Ascending aorta (tissue), 2 donors: Measurements from ENCODE around the gene TNIP2. TPM values are rescaled to one million over a fixed set of nuclear protein-coding genes. Genes with fewer than 3 reads are reported as not detected.
A peak's percentile ranks its signal among the peaks of the same experiment; 100 is the strongest.

Source experiments
- DNase-seq, 2 donors: peaks; one replicate each; pipeline ENCODE4 v3.0.0-alpha.2; 2019; ENCODE audit warnings: low spot score in 2 of 2
- H3K27ac ChIP-seq, 2 donors: fragments of 200-600 bp; sonication (generic); one replicate each; pipeline ENCODE4 v1.5.1; 2016 to 2017; ENCODE audit warnings: mild to moderate bottlenecking in 1 of 2
- H3K27me3 ChIP-seq: fragments of 200-600 bp; sonication (generic); one replicate; pipeline ENCODE4 v1.5.1; 2017
- H3K36me3 ChIP-seq, 2 donors: fragments of 200-600 bp; sonication (generic); one replicate each; pipeline ENCODE4 v1.5.1; 2016
- H3K4me1 ChIP-seq, 2 donors: fragments of 200-600 bp; sonication (generic); one replicate each; pipeline ENCODE4 v1.5.1; 2016 to 2017; ENCODE audit warnings: mild to moderate bottlenecking in 1 of 2
- H3K4me3 ChIP-seq, 2 donors: fragments of 200-600 bp; sonication (generic); one replicate each; pipeline ENCODE4 v1.5.1; 2016 to 2017; ENCODE audit warnings: mild to moderate bottlenecking in 1 of 2
- H3K9me3 ChIP-seq, 2 donors: fragments of 200-600 bp; sonication (generic); one replicate each; pipeline ENCODE4 v1.5.1; 2016
- CTCF ChIP-seq, 3 experiments: fragments of 200-600 bp in 2 of 3; fragments of 450-650 bp in 1 of 3; sonication (generic) in 2 of 3; IDR thresholded peaks; one replicate each; pipeline ENCODE4 v1.5.1; 2016 to 2019; ENCODE audit warnings: antibody characterized with exemption in 3 of 3, mild to moderate bottlenecking in 1 of 3, moderate library complexity in 1 of 3
- intact Hi-C: fragments of 100-400 bp; cut with DNase I; formaldehyde crosslinking; loops from one replicate; pipeline ENCODE4 v1.15.1; 2023
- total RNA-seq: library from RNA; depleted of rRNA; stranded (reverse); fragments of >200 nt; gene quantifications from one replicate; pipeline ENCODE4 v1.1.0, GENCODE V29; 2016

Gene TNIP2
- total RNA-seq, 1 donor from 2014 or later: 65.6 TPM

DNA sequence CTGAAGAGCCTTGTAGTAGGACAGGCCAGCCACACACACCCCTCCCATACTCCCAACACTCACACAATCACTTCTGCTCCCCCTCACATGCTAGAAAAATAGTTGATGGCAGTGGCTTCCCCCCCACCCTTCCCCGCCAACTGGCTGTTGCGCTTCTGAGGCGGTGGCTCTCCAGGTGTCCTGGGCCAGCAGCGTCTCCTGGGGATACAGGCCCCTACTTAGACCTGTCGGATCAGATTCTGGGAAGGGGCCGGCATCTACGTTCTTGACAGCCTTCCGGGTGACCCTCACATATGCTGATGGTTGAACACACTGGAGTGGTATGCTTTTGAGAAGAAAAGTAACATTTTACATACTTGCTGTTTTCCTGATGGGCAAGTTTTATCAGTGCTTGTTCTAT, 39.9 kb downstream of the TNIP2 start:
- no peak for TF ChIP-seq CTCF (IDR thresholded peaks at IDR 0.05)
- Histone ChIP-seq H3K4me1 (peaks cover 2 to 4% of the 10 kb centered on the region in 2 donors), H3K27ac (no peak overlapping the region), H3K36me3 (peaks cover 31 to 45% of the 10 kb centered on the region in 2 donors), H3K4me3 (no peak overlapping the region), H3K27me3 (no peaks in the 10 kb centered on the region), H3K9me3 (no peaks in the 10 kb centered on the region)
- intact Hi-C loops: no loop called here
- DNase-seq: peak in 1 of 2 donors; percentile 9

- peaks cover 2 to 4% of the 10 kb centered on the region in 2 donors for H3K4me1 ChIP-seq
- H3K27me3 ChIP-seq: no peaks in the 10 kb centered on the region
- DNase-seq: no peak
- TF ChIP-seq CTCF (IDR thresholded peaks at IDR 0.05): no peak
- intact Hi-C loops: no loop called here
- no peaks in the 10 kb centered on the region for H3K9me3 ChIP-seq
- H3K4me3 ChIP-seq: no peak overlapping the region
- peaks cover 26 to 41% of the 10 kb centered on the region in 2 donors for H3K36me3 ChIP-seq
- no peak overlapping the region for H3K27ac ChIP-seq
Measured at GRCh38 chr4:2715426-2715825, 40.7 kb downstream of the TNIP2 start.

- intact Hi-C loops: no loop called here
- H3K9me3 ChIP-seq: no peaks in the 10 kb centered on the region
- TF ChIP-seq CTCF (IDR thresholded peaks at IDR 0.05): no peak
- H3K36me3 ChIP-seq: peaks cover 21 to 35% of the 10 kb centered on the region in 2 donors
- peaks cover 2 to 4% of the 10 kb centered on the region in 2 donors for H3K4me1 ChIP-seq
- no peak overlapping the region for H3K4me3 ChIP-seq
- peak in 1 of 2 donors; percentile 5 for DNase-seq
- peak overlapping the region; percentile 4 to 6 for H3K27ac ChIP-seq
- H3K27me3 ChIP-seq: no peaks in the 10 kb centered on the region
Measured at GRCh38 chr4:2714918-2715317, 41.2 kb downstream of the TNIP2 start.

DNA sequence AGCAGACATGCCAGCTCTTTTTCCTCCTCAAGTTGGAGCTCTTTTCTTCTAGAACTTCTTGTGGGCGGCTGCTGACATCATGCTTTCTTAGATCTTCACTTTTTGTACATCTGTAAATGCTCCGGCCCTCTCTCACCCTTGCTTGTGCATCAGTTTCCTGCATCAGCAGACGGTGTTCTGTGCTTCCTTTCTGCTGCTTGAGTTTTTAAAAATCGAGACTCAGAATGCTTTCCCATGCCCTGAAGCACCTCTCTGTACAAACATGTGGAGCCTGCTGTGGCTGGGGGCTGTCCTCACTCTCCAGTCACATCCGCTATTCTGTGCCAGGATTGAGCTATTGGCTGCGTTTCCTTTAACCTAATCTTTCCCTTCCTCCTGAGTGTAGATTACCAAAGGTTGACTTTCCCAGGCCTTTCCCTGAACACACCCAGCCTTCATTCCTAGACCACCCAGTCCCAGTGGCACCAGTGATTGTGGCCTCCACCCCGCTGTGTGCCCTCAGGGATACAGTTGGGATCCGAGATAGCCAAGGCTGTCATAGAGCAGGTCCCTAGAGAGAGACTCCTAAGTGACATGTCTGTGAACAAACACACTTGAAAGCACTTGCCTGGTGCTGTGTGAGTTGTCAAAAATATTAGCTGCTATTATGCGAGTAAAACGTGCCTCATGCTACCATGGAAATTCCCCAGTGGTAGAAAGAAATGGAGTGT, 41.9 kb downstream of the TNIP2 start:
- H3K4me3 ChIP-seq: no peak overlapping the region
- peaks cover 16 to 31% of the 10 kb centered on the region in 2 donors for H3K36me3 ChIP-seq
- peaks cover 2 to 4% of the 10 kb centered on the region in 2 donors for H3K4me1 ChIP-seq
- intact Hi-C loops: no loop called here
- no peaks in the 10 kb centered on the region for H3K9me3 ChIP-seq
- TF ChIP-seq CTCF (IDR thresholded peaks at IDR 0.05): no peak
- DNase-seq: peak in 1 of 2 donors; percentile 62
- H3K27ac ChIP-seq: peak overlapping the region; percentile 4 to 6
- H3K27me3 ChIP-seq: no peaks in the 10 kb centered on the region

DNA sequence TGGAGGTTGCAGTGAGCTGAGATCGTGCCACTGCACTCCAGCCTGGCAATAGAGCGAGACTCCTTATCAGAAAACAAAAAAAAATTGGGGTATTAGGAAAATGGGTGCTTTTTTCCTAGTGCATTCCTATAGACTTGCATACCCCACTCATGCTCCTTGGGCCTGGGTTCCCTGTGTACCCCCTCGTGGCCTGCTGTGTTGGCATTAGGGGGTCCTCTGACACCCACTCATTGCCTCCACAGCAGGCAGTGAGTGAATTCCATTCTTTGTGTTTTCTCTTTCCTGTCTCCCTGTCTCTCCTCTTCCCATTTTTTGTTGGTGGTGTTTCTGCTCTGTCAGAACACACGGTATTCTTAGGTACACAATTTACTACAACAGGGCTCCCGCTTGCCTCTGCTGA, 42.8 kb downstream of the TNIP2 start:
- no peak for TF ChIP-seq CTCF (IDR thresholded peaks at IDR 0.05)
- no peak for DNase-seq

More for the DNA sequence above, 42.8 kb downstream of the TNIP2 start:
- H3K27ac ChIP-seq: peak overlapping the region; percentile 6 to 24
- H3K4me3 ChIP-seq: no peak overlapping the region
- H3K27me3 ChIP-seq: no peaks in the 10 kb centered on the region
- H3K9me3 ChIP-seq: no peaks in the 10 kb centered on the region
- peaks cover 2 to 4% of the 10 kb centered on the region in 2 donors for H3K4me1 ChIP-seq
- intact Hi-C loops: no loop called here
- H3K36me3 ChIP-seq: peaks cover 15 to 24% of the 10 kb centered on the region in 2 donors
